Measurements from ENCODE around the gene ECE2.

ECE2 gene

GRCh38 chr3:184230603-184231528 is 45.0 kb upstream of the ECE2 start:
- Histone ChIP-seq H3K27me3 (peaks cover 96% of the 10 kb centered on the region), H3K4me1 (ENCODE audit: control insufficient read depth in 1 of 2, insufficient read depth in 1 of 2, low read depth in 1 of 2, low read length in 1 of 2) (peaks cover 0 to 10% of the 10 kb centered on the region in 2 experiments), H3K4me3 (ENCODE audit: low read depth in 1 of 2, low read length in 1 of 2) (no peak overlapping the region), H3K27ac (no peak overlapping the region), H3K36me3 (no peaks in the 10 kb centered on the region), H3K9me3 (no peaks in the 10 kb centered on the region)
- TF ChIP-seq CTCF (IDR thresholded peaks at IDR 0.05) = no peak

GRCh38 chr3:184231671-184232070 is 44.2 kb upstream of the ECE2 start:
- Histone ChIP-seq H3K27me3 (peaks cover 88% of the 10 kb centered on the region), H3K36me3 (no peaks in the 10 kb centered on the region), H3K4me1 (ENCODE audit: control insufficient read depth in 1 of 2, insufficient read depth in 1 of 2, low read depth in 1 of 2, low read length in 1 of 2) (peaks cover 0 to 10% of the 10 kb centered on the region in 2 experiments), H3K9me3 (no peaks in the 10 kb centered on the region), H3K4me3 (ENCODE audit: low read depth in 1 of 2, low read length in 1 of 2) (no peak overlapping the region), H3K27ac (no peak overlapping the region)
- TF ChIP-seq CTCF (IDR thresholded peaks at IDR 0.05) = no peak

- peaks cover 72% of the 10 kb centered on the region for H3K27me3 ChIP-seq
- H3K4me3 ChIP-seq (ENCODE audit: low read depth in 1 of 2, low read length in 1 of 2) = no peak overlapping the region
- TF ChIP-seq CTCF (IDR thresholded peaks at IDR 0.05) = no peak
- H3K27ac ChIP-seq = no peak overlapping the region
- no peaks in the 10 kb centered on the region for H3K36me3 ChIP-seq
- no peaks in the 10 kb centered on the region for H3K9me3 ChIP-seq
- peaks cover 0 to 10% of the 10 kb centered on the region in 2 experiments for H3K4me1 ChIP-seq (ENCODE audit: control insufficient read depth in 1 of 2, insufficient read depth in 1 of 2, low read depth in 1 of 2, low read length in 1 of 2)
Measured at GRCh38 chr3:184233127-184233843, 42.5 kb upstream of the ECE2 start.

- H3K27ac ChIP-seq = no peak overlapping the region
- TF ChIP-seq CTCF (IDR thresholded peaks at IDR 0.05) = no peak
- H3K36me3 ChIP-seq = no peaks in the 10 kb centered on the region
- H3K27me3 ChIP-seq = peaks cover 62% of the 10 kb centered on the region
- no peaks in the 10 kb centered on the region for H3K9me3 ChIP-seq
- peaks cover 0 to 8% of the 10 kb centered on the region in 2 experiments for H3K4me1 ChIP-seq (ENCODE audit: control insufficient read depth in 1 of 2, insufficient read depth in 1 of 2, low read depth in 1 of 2, low read length in 1 of 2)
- H3K4me3 ChIP-seq (ENCODE audit: low read depth in 1 of 2, low read length in 1 of 2) = no peak overlapping the region
Measured at GRCh38 chr3:184234224-184234623, 41.6 kb upstream of the ECE2 start.

- Histone ChIP-seq H3K9me3 (no peaks in the 10 kb centered on the region), H3K36me3 (no peaks in the 10 kb centered on the region), H3K27ac (no peak overlapping the region), H3K4me1 (ENCODE audit: control insufficient read depth in 1 of 2, insufficient read depth in 1 of 2, low read depth in 1 of 2, low read length in 1 of 2) (peaks cover 0 to 2% of the 10 kb centered on the region in 2 experiments), H3K4me3 (ENCODE audit: low read depth in 1 of 2, low read length in 1 of 2) (no peak overlapping the region), H3K27me3 (peaks cover 56% of the 10 kb centered on the region)
- no peak for TF ChIP-seq CTCF (IDR thresholded peaks at IDR 0.05)
Measured at GRCh38 chr3:184234671-184235380, 41.0 kb upstream of the ECE2 start.

All from neutrophil (primary cell).